ENCODE data around the gene DHRS7. TPM values are rescaled to one million over a fixed set of nuclear protein-coding genes. Genes with fewer than 3 reads are reported as not detected.
A peak's percentile ranks its signal among the peaks of the same experiment; 100 is the strongest.

The DHRS7 gene
- polyA plus RNA-seq (ENCODE audit: insufficient read length in 4 of 4) = 10 to 100 TPM; 52.4 to 97.3 (median 72.8) TPM

DNA sequence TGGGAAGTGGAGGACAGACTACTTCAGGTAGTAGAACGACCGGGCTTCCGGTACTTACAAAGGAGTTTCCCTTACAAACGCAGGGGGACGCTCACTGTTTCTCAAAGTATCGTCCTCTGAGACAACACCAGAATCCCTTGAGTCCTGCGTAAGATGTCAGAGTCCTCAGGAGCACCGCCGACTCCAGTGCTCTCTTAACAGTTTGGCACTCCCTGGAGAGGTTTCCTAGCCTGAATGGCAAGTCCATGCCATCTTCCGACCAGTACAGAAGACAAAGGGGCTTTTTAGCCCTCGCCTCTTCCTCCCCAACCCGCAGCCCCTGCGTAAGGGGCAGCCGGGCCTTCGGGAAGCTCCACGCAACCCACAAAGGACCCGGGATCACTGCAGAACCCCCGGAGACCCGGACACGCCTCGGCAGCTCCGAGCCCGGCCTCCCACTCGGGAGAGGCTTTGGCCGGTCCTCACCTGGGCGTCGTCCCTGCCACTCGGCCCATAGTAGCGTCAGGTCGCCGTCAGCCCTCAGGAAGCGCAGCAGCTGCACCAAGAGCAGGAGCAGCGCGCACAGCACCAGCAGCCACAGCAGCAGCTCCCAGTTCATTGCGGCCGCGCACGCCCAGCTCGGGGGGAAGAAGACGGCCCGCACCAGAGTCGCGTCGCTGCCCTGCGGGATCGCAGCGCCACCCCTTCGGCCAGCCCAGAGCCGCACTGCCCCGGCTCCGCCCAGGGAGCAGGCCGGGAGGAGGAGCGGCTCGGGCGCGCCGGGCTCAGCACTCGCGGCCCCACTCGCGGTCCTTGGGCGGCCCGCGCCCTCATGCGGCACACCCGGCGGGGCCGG lies at the start of gene DHRS7:
Gene DHRS7 (minus strand): TSS at position 687 of the 835 bp plus-strand sequence. CDS start 89 bp downstream, at position 598.
- peak; percentile 59 to 77 (median 64) for DNase-seq (ENCODE audit: low read depth in 4 of 4, low spot score in 2 of 4)

DNA sequence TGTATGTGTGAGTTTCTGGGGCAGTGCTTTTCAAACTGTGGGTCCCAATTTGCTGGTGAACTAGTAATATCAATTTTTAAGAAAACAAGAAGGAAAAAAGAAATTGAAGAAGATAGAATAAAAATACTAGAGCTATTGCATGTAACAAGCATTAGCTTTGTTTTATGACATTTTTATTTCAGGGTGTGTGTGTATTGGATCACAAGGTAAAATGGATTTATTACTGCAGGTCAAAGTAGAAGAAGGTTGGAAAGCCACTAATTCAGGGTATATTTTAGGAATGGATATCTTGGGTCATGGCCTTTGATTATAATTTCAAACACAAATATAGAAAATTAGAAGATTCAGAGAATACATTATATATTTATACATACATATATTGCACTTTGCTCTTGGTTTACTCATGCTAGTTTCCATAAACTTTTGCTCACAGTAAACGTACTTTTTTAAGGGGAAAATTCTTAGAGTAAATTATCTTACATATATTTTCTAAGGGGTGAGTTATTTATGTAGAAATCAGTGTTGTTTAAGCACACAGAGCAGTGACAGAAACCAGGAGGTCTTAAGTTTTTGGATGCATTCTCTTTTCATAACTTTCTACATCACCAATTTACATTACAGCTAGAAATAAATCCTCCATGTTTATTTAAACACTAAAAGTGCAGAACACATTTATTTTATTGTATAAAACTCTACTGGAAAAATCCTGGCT lies 49.4 kb upstream of the DHRS7 start:
- no peak for DNase-seq (ENCODE audit: low read depth in 4 of 4, low spot score in 2 of 4)

GRCh38 chr14:60214003-60214402 lies 48.8 kb upstream of the DHRS7 start:
- no peak for DNase-seq (ENCODE audit: low read depth in 4 of 4, low spot score in 2 of 4)

DNA sequence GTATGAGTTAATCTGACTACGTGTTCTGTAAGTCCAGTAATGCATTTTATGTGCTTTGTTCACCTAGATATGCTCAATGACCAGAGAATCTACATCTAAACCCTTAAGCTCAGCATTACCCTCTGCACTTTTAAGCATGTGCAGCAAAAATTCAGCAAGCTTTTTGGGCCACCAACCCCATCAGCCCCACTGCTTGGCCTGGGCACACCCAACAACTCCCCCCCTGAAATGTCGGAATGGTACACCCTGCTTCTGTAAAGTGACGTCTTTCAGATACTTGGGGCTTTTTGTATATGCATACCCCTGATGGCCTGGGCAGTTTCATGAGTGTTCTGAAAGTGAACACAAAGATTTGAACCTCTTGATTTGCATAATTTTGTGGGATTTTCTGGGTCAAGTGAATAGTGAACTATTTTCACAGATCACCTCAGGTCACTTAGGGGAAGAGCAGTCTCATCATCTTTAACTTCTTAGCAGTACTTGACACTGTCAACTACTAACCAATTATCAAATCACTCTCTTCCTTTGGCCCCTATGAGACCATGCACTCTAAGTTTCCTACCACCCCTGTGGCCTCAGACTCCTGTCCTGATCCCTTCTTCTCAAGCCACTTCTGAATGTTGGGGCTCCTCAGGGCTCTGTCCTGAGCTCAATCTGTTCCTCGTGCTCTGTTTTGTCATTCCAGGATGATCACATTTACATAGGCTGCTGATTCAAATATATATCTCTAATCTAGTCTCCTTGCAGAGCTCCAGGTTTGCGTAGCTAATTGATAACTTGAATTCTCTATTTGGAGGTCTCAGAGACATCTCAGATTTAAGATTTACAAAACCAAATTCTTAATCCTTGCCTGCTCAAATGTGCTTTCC lies 47.5 kb upstream of the DHRS7 start:
- no peak for DNase-seq (ENCODE audit: low read depth in 4 of 4, low spot score in 2 of 4)

DNA sequence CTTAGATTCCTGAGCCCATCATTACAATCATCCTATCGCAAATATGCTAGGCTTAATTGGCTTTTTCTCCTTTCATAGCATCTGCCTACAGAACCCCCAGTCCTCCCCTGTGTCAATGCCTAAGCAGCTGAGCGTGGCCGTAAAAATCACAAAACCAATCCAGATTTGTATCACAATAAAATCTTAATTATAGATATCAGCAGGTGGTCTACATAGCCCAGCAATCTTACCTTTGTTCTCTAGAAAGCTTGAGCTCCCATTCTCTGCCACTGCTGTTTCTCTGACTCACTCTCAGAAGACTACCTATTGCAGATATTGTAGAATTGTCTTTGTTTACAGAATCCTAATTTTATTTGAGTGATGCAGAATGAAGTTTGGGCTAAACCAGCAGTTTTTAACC lies 46.0 kb upstream of the DHRS7 start:
- no peak for DNase-seq (ENCODE audit: low read depth in 4 of 4, low spot score in 2 of 4)

- DNase-seq (ENCODE audit: low read depth in 4 of 4, low spot score in 2 of 4) = no peak
Observed at GRCh38 chr14:60210703-60211102, 45.5 kb upstream of the DHRS7 start.

- DNase-seq (ENCODE audit: low read depth in 4 of 4, low spot score in 2 of 4) = no peak
Observed at GRCh38 chr14:60206837-60207533, 41.8 kb upstream of the DHRS7 start.

DNA sequence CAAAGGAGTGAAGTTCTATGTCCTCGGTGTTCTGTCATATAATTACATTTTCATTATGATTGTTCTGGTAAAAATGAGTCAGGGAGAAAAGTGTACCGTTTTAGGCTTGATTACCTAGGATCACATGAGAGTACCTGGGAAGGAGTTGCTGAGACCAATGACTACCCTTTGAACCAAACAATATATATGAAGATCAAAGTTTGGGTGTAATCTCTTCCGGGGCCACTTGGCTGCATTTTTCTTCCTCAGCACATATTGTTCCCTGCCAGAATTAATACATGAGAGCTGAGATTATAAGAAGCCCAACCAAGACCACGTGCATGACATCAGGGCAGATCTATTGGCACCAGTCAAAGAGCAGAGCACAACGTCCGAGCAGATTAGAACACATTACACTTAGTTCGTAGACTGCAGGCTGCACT lies 41.1 kb upstream of the DHRS7 start:
- no peak for DNase-seq (ENCODE audit: low read depth in 4 of 4, low spot score in 2 of 4)

- DNase-seq (ENCODE audit: low read depth in 4 of 4, low spot score in 2 of 4) = no peak
Observed at GRCh38 chr14:60204843-60205774, 39.9 kb upstream of the DHRS7 start.

- no peak for DNase-seq (ENCODE audit: low read depth in 4 of 4, low spot score in 2 of 4)
Observed at GRCh38 chr14:60204104-60204842, 39.1 kb upstream of the DHRS7 start.

DNA sequence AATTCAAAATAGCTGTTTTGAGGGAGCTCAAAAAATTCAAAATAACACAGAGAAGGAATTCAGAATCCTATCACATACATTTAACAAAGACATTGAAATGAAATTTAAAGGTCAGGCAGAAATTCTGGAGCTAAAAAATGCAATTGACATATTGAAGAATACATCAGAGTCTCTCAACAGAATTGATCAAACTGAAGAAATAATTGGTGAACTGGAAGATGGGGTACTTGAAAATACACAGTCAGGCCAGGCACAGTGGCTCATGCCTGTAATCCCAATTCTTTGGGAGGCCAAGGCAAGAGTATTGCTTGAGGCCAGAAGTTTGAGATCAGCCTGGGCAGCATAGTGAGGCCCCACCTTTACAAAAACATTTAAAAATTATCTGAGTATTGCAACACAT lies 34.1 kb upstream of the DHRS7 start:
- no peak for DNase-seq (ENCODE audit: low read depth in 4 of 4, low spot score in 2 of 4)

- no peak for DNase-seq (ENCODE audit: low read depth in 4 of 4, low spot score in 2 of 4)
Observed at GRCh38 chr14:60197629-60198303, 32.6 kb upstream of the DHRS7 start.

DNA sequence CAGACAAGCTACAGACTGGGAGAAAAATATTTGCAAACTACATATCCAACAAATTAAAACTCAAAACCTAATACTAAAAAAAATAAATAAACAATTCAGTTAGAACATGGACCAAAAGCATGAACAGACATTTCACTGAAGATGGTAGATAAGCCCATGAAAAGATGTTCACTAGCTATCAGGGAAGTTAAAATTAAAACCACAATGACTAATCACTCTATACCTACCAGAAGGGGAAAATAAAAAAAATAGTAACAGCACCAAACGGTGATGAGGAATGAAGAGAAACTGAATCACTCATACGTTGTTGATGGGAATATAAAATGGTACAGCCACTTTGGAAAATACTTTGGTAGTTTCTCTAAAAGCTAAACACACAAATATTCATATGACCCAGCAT lies 31.1 kb upstream of the DHRS7 start:
- DNase-seq (ENCODE audit: low read depth in 4 of 4, low spot score in 2 of 4) = no peak

DNA sequence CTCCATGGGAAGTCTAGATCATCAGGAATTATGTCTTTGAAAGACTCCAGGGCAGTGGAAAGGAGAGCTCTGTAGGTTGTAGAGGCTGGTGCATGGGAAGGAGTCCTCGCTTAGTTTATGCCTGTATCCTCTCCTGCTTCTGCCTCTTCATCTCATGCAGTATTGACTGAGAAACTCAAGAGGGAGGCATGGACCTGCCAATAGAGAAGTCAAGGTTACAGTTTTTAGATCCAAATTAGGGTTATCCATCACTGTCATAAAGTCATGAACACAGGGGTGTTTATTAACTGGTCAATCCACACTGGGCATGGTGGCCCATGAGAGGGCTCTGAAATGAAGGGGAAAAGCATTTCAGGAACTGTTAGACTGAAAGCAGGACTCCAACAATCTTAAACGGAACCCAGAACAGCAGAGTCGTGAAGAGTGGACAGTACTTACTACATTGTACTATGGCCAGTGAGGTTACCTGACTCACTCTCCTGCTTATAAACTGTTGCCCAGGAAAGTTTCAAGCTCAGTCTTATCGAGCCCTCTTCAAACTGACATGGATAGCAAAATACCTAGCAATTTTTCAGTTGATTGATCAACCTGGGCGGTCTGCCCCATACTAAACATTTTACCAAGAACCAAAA lies 30.1 kb upstream of the DHRS7 start:
- no peak for DNase-seq (ENCODE audit: low read depth in 4 of 4, low spot score in 2 of 4)

DNA sequence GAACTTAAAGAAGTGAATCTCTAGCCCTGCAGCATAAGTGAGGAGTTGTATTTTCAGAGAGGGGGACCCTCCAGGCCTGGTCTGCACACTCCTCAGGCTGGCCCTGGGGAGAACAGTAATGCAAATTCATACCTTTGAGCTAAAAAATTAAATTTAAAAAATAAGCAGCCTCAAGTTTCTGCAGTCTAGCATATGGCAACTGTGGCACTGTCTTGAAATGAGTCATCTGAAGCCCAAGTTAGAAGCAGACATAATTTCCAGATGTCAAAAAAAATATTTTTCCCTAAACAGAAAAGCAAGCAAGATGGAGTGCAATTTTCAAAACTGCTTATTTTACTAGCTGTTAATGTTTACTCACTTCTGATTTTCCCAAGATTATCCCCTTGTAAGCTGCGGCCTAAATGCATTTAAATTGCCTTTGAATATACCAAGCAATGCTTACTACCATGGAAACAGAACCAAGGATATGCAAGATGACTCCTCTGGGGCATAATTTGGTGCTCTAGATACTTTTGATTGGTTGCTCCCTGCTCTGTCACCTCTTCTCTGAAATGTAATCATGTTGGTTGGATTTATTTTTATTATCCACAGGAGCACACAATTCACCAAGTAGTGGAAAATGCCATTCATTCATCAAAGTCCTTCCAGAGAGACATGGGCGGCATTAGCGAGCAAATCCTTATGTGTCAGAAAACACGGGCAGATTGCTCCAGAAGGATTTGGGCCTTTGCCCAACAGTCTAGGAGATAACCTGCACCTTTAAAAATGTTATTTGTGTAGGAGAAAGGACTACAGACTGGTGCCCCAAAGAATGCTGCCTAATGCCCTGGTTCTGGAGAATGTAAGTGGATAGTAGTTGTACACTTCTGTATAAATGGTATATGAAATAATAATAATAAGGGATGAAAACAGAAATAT lies 25.0 kb upstream of the DHRS7 start:
- DNase-seq (ENCODE audit: low read depth in 4 of 4, low spot score in 2 of 4) = no peak

GRCh38 chr14:60188696-60189095 lies 23.5 kb upstream of the DHRS7 start:
- DNase-seq (ENCODE audit: low read depth in 4 of 4, low spot score in 2 of 4) = no peak
